Measurements from ENCODE around the gene CTPS2.

DNA sequence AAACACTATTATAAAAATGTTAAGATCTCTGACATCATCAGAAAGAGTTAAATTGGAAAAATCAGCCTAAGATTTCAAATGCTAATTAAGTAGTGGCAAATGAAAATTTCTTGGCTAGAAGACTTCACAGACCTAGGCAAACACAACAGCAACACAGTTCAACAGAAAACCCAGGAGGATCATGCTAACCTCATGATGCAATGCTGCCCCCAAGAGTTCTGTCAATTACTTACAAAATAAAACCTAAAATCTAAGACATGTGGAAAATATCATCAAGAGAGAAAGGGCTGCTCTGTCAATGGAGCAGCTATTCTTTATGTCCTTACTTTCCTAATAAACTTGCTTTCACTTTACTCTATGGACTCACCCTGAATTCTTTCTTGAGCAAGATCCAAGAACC, 41.5 kb downstream of the CTPS2 start:
- TF ChIP-seq TAF1 (IDR thresholded peaks at IDR 0.05; ENCODE audit: borderline replicate concordance, insufficient read depth, low read length) (no peak), POLR2AphosphoS5 (IDR thresholded peaks at IDR 0.05; ENCODE audit: low read depth, low read length) (no peak), SIN3A (IDR thresholded peaks at IDR 0.05; ENCODE audit: borderline replicate concordance, insufficient read depth, low read length) (no peak), FOXP2 (optimal IDR thresholded peaks at IDR 0.05; ENCODE audit: borderline replicate concordance, extremely low read depth, extremely low read length, insufficient read depth) (no peak)
- TF ChIP-seq, protein P1, sequence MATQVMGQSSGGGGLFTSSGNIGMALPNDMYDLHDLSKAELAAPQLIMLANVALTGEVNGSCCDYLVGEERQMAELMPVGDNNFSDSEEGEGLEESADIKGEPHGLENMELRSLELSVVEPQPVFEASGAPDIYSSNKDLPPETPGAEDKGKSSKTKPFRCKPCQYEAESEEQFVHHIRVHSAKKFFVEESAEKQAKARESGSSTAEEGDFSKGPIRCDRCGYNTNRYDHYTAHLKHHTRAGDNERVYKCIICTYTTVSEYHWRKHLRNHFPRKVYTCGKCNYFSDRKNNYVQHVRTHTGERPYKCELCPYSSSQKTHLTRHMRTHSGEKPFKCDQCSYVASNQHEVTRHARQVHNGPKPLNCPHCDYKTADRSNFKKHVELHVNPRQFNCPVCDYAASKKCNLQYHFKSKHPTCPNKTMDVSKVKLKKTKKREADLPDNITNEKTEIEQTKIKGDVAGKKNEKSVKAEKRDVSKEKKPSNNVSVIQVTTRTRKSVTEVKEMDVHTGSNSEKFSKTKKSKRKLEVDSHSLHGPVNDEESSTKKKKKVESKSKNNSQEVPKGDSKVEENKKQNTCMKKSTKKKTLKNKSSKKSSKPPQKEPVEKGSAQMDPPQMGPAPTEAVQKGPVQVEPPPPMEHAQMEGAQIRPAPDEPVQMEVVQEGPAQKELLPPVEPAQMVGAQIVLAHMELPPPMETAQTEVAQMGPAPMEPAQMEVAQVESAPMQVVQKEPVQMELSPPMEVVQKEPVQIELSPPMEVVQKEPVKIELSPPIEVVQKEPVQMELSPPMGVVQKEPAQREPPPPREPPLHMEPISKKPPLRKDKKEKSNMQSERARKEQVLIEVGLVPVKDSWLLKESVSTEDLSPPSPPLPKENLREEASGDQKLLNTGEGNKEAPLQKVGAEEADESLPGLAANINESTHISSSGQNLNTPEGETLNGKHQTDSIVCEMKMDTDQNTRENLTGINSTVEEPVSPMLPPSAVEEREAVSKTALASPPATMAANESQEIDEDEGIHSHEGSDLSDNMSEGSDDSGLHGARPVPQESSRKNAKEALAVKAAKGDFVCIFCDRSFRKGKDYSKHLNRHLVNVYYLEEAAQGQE (IDR thresholded peaks at IDR 0.05; ENCODE audit: insufficient read depth in 1 of 2, low read depth in 2 of 2, low read length in 2 of 2) = no peak

Data from PFSK-1 (cell line).